ENCODE data around the gene ZNF708.
"Not testable (repeated sequence)": the region's sequence is repeated elsewhere in the genome, so short reads cannot be mapped to it uniquely, and the experiment has no call there.

GRCh38 chr19:21312807-21313206 is 16.4 kb downstream of the ZNF708 start:
- TF ChIP-seq CTCF (conservative IDR thresholded peaks at IDR 0.05); ZFX (IDR thresholded peaks at IDR 0.05): not testable (repeated sequence)
